Kidney epithelial cell (primary cell): Measurements from ENCODE around the gene GRID1. TPM values are rescaled to one million over a fixed set of nuclear protein-coding genes. Genes with fewer than 3 reads are reported as not detected.

Experiments used
- DNase-seq: peaks from one replicate; pipeline ENCODE4 v3.0.0-alpha.2; 2010; ENCODE audit warnings: low read depth
- H3K27me3 ChIP-seq: 2 replicates; pipeline ENCODE4 v1.6.0; 2011; ENCODE audit warnings: low read length; ENCODE audit not compliant: control insufficient read depth, insufficient read depth
- H3K36me3 ChIP-seq: 2 replicates; pipeline ENCODE4 v1.5.1; 2011; ENCODE audit warnings: low read length; ENCODE audit not compliant: control insufficient read depth, insufficient read depth
- H3K4me3 ChIP-seq: 2 replicates; pipeline ENCODE4 v1.5.1; 2011; ENCODE audit warnings: low read depth, mild to moderate bottlenecking, control low read depth, low read length
- CTCF ChIP-seq: IDR thresholded peaks from 2 replicates; pipeline ENCODE4 v1.5.1; 2011; ENCODE audit warnings: mild to moderate bottlenecking, moderate library complexity, low read length, control low read depth, inconsistent platforms; ENCODE audit not compliant: insufficient read depth, poor library complexity, severe bottlenecking
- total RNA-seq: library from RNA; depleted of rRNA; stranded (reverse); fragments of >200 nt; gene quantifications from 2 replicates; pipeline ENCODE4 v1.2.3, GENCODE V29; 2015

GRID1 gene
- total RNA-seq, 1 donor from 2014 or later, result 0.33 TPM

- no peak for TF ChIP-seq CTCF
- no peaks in the 10 kb centered on the region for H3K27me3 ChIP-seq
Observed at GRCh38 chr10:86106616-86107015, 260.0 kb downstream of the GRID1 start.

GRCh38 chr10:86105640-86106039 lies 261.0 kb downstream of the GRID1 start:
- Histone ChIP-seq H3K36me3 (no peaks in the 10 kb centered on the region), H3K4me3 (no peak overlapping the region), H3K27me3 (no peaks in the 10 kb centered on the region)
- DNase-seq, result no peak
- no peak for TF ChIP-seq CTCF

More at GRCh38 chr10:86106616-86107015, 260.0 kb downstream of the GRID1 start:
- H3K4me3 ChIP-seq, result no peak overlapping the region
- DNase-seq, result no peak
- no peaks in the 10 kb centered on the region for H3K36me3 ChIP-seq

GRCh38 chr10:86105181-86105580 lies 261.4 kb downstream of the GRID1 start:
- Histone ChIP-seq H3K36me3 (no peaks in the 10 kb centered on the region), H3K27me3 (no peaks in the 10 kb centered on the region), H3K4me3 (no peak overlapping the region)
- no peak for TF ChIP-seq CTCF
- no peak for DNase-seq

- no peaks in the 10 kb centered on the region for H3K36me3 ChIP-seq
- H3K4me3 ChIP-seq, result no peak overlapping the region
- no peak for TF ChIP-seq CTCF
- no peak for DNase-seq
- H3K27me3 ChIP-seq, result no peaks in the 10 kb centered on the region
Observed at GRCh38 chr10:86104611-86105145, 261.9 kb downstream of the GRID1 start.

GRCh38 chr10:86104156-86104555 lies 262.4 kb downstream of the GRID1 start:
- H3K36me3 ChIP-seq, result no peaks in the 10 kb centered on the region
- no peak for DNase-seq
- no peak overlapping the region for H3K4me3 ChIP-seq
- TF ChIP-seq CTCF, result no peak
- H3K27me3 ChIP-seq, result no peaks in the 10 kb centered on the region

GRCh38 chr10:86103391-86104101 lies 263.0 kb downstream of the GRID1 start:
- DNase-seq, result no peak
- no peak overlapping the region for H3K4me3 ChIP-seq
- no peak for TF ChIP-seq CTCF

More at GRCh38 chr10:86103391-86104101, 263.0 kb downstream of the GRID1 start:
- H3K36me3 ChIP-seq, result no peaks in the 10 kb centered on the region
- H3K27me3 ChIP-seq, result no peaks in the 10 kb centered on the region
